Muscle of leg (tissue), 16 donors: ENCODE results near the gene ZNF140. TPM values are rescaled to one million over a fixed set of nuclear protein-coding genes. Genes with fewer than 3 reads are reported as not detected.

Experiments used
- DNase-seq: peaks from one replicate; pipeline ENCODE4 v3.0.0; 2013
- H3K27ac ChIP-seq: one replicate; pipeline ENCODE4 v1.5.1; 2013; ENCODE audit warnings: mild to moderate bottlenecking, low read length, control low read depth
- H3K27me3 ChIP-seq: one replicate; pipeline ENCODE4 v1.6.1; 2013; ENCODE audit warnings: low read length; ENCODE audit not compliant: control insufficient read depth, insufficient read depth
- H3K36me3 ChIP-seq: one replicate; pipeline ENCODE4 v1.6.1; 2013; ENCODE audit warnings: low read length; ENCODE audit not compliant: control insufficient read depth, insufficient read depth
- H3K4me1 ChIP-seq: one replicate; pipeline ENCODE4 v1.6.1; 2013; ENCODE audit warnings: low read length; ENCODE audit not compliant: control insufficient read depth, insufficient read depth
- H3K4me3 ChIP-seq: one replicate; pipeline ENCODE4 v1.5.1; 2013; ENCODE audit warnings: low read length, control low read depth
- H3K9me3 ChIP-seq: replicated peaks from 2 replicates; pipeline ENCODE4 v1.6.1; 2013; ENCODE audit warnings: low read depth, low read length; ENCODE audit not compliant: control insufficient read depth
- WGBS: methylation state at CpG from one replicate; pipeline ENCODE4 v1.1.5; 2013; ENCODE audit warnings: missing lambda C conversion rate; ENCODE audit not compliant: insufficient coverage; 5-methylcytosine and 5-hydroxymethylcytosine counted together
- long read RNA-seq, 11 donors: transcript quantifications; one replicate each; lab custom pipeline, GENCODE V29; 2026
- polyA plus RNA-seq, 8 donors: library from polyadenylated mRNA; unstranded; fragments of 120-200 nt; gene quantifications; one replicate each; pipeline versions ENCODE4 v1.2.1 to v1.2.3, GENCODE V29; 2013; ENCODE audit warnings: inconsistent platforms in 1 of 8, low replicate concordance in 1 of 8; ENCODE audit not compliant: insufficient read length in 8 of 8, insufficient read depth in 1 of 8
- total RNA-seq: library from RNA; stranded (reverse); fragments of 120-200 nt; gene quantifications from one replicate; pipeline ENCODE4 v1.2.4, GENCODE V29; 2013

ZNF140 gene
- 18.8 TPM for total RNA-seq
- 10 to 100 TPM; 12.7 to 18.2 (median 14.5) TPM for polyA plus RNA-seq
- long read RNA-seq, donor 1: 0 reads
- long read RNA-seq, donor 2: 0 reads
- long read RNA-seq, donor 3, partial matches to known transcripts: 0 of 4 reads
- long read RNA-seq, donor 3, other reads (novel, unspliced or antisense): 0 of 4 reads
- long read RNA-seq, donor 4, partial matches to known transcripts: 0 of 2 reads
- long read RNA-seq, donor 4, other reads (novel, unspliced or antisense): 0 of 2 reads
- long read RNA-seq, donor 5, partial matches to known transcripts: 0 of 3 reads
- long read RNA-seq, donor 5, other reads (novel, unspliced or antisense): 0 of 3 reads
- long read RNA-seq, donor 6, partial matches to known transcripts: 0 of 5 reads
- long read RNA-seq, donor 6, other reads (novel, unspliced or antisense): 0 of 5 reads
- long read RNA-seq, donor 7, partial matches to known transcripts: 0 of 3 reads
- long read RNA-seq, donor 7, other reads (novel, unspliced or antisense): 0 of 3 reads
- long read RNA-seq, donor 8, partial matches to known transcripts: 0 of 2 reads
- long read RNA-seq, donor 8, other reads (novel, unspliced or antisense): 0 of 2 reads
- long read RNA-seq, donor 9, partial matches to known transcripts: 0 of 1 reads
- long read RNA-seq, donor 9, other reads (novel, unspliced or antisense): 0 of 1 reads
- long read RNA-seq, donor 10, partial matches to known transcripts: 0 of 4 reads
- long read RNA-seq, donor 10, other reads (novel, unspliced or antisense): 0 of 4 reads
- long read RNA-seq, donor 11, partial matches to known transcripts: 0 of 2 reads
- long read RNA-seq, donor 11, other reads (novel, unspliced or antisense): 0 of 2 reads

GRCh38 chr12:133080368-133081158, at the start of gene ZNF140:
TSS of gene ZNF140 (plus strand) at chr12:133080923. CDS start at chr12:133081321, 398 bp downstream.
- DNase-seq: peak; percentile 99
- WGBS: under 1% methylated on average over 63 of the region's 69 CpGs

GRCh38 chr12:133037207-133038005, 43.3 kb upstream of the ZNF140 start, which contains the start of gene ZNF84:
TSS of gene ZNF84 (plus strand) at chr12:133037509. CDS start at chr12:133041468, 3,959 bp downstream.
- Histone ChIP-seq H3K4me3 (peak within 1 kb of the TSS; percentile 80), H3K4me1 (peaks cover 2% of the 10 kb centered on the region), H3K27ac (peak within 1 kb of the TSS; percentile 97), H3K27me3 (no peaks in the 10 kb centered on the region), H3K9me3 (peaks cover 48% of the 10 kb centered on the region), H3K36me3 (peaks cover 8% of the 10 kb centered on the region)
- peak; percentile 99 for DNase-seq
- under 1% methylated on average over 97 of the region's 103 CpGs for WGBS

More at GRCh38 chr12:133080368-133081158, at the start of gene ZNF140:
- peaks cover 8% of the 10 kb centered on the region for H3K4me1 ChIP-seq
- H3K4me3 ChIP-seq: peak within 1 kb of the TSS; percentile 88
- H3K27me3 ChIP-seq: no peaks in the 10 kb centered on the region
- H3K36me3 ChIP-seq: peaks cover 35% of the 10 kb centered on the region
- H3K9me3 ChIP-seq: peaks cover 66% of the 10 kb centered on the region
- H3K27ac ChIP-seq: peak within 1 kb of the TSS; percentile 100

GRCh38 chr12:133038118-133038709, 42.5 kb upstream of the ZNF140 start:
- Histone ChIP-seq H3K4me1 (peaks cover 2% of the 10 kb centered on the region), H3K4me3 (peak overlapping the region; percentile 80), H3K27me3 (no peaks in the 10 kb centered on the region), H3K27ac (peak overlapping the region; percentile 97), H3K36me3 (peaks cover 17% of the 10 kb centered on the region), H3K9me3 (peaks cover 56% of the 10 kb centered on the region)
- no peak for DNase-seq
- no CpG with 5 or more reads among the region's 4 CpGs for WGBS

GRCh38 chr12:133046698-133047097, 34.0 kb upstream of the ZNF140 start:
- no peak for DNase-seq
- Histone ChIP-seq H3K36me3 (peaks cover 62% of the 10 kb centered on the region), H3K27me3 (no peaks in the 10 kb centered on the region), H3K27ac (no peak overlapping the region), H3K4me1 (no peaks in the 10 kb centered on the region), H3K4me3 (no peak overlapping the region), H3K9me3 (peaks cover 92% of the 10 kb centered on the region)
- no CpG with 5 or more reads among the region's 3 CpGs for WGBS

GRCh38 chr12:133057446-133057845, 23.3 kb upstream of the ZNF140 start:
- Histone ChIP-seq H3K9me3 (peaks cover 75% of the 10 kb centered on the region), H3K4me3 (no peak overlapping the region), H3K36me3 (peaks cover 23% of the 10 kb centered on the region), H3K4me1 (no peaks in the 10 kb centered on the region), H3K27me3 (no peaks in the 10 kb centered on the region), H3K27ac (no peak overlapping the region)
- whole genome bisulfite sequencing: no CpG with 5 or more reads among the region's 5 CpGs
- DNase-seq: no peak

GRCh38 chr12:133058203-133059113, 22.3 kb upstream of the ZNF140 start:
- WGBS: 100% methylated on average over 2 of the region's 8 CpGs
- H3K27me3 ChIP-seq: peaks cover 1% of the 10 kb centered on the region
- no peaks in the 10 kb centered on the region for H3K4me1 ChIP-seq
- H3K27ac ChIP-seq: no peak overlapping the region
- H3K4me3 ChIP-seq: no peak overlapping the region
- no peak for DNase-seq
- peaks cover 22% of the 10 kb centered on the region for H3K36me3 ChIP-seq
- peaks cover 75% of the 10 kb centered on the region for H3K9me3 ChIP-seq

GRCh38 chr12:133061954-133062353, 18.8 kb upstream of the ZNF140 start:
- peaks cover 19% of the 10 kb centered on the region for H3K36me3 ChIP-seq
- H3K4me1 ChIP-seq: no peaks in the 10 kb centered on the region
- DNase-seq: no peak
- no CpG with 5 or more reads among the region's 1 CpG for WGBS
- H3K4me3 ChIP-seq: no peak overlapping the region
- H3K27ac ChIP-seq: no peak overlapping the region
- H3K9me3 ChIP-seq: peaks cover 94% of the 10 kb centered on the region
- peaks cover 2% of the 10 kb centered on the region for H3K27me3 ChIP-seq

GRCh38 chr12:133063556-133063955, 17.2 kb upstream of the ZNF140 start:
- H3K27ac ChIP-seq: no peak overlapping the region
- H3K4me3 ChIP-seq: no peak overlapping the region
- H3K9me3 ChIP-seq: peaks cover 92% of the 10 kb centered on the region
- H3K36me3 ChIP-seq: peaks cover 8% of the 10 kb centered on the region
- no peak for DNase-seq
- no peaks in the 10 kb centered on the region for H3K4me1 ChIP-seq
- peaks cover 2% of the 10 kb centered on the region for H3K27me3 ChIP-seq
- WGBS: no CpG with 5 or more reads among the region's 1 CpG
